ENCODE results near the gene PLA2G4A. TPM values are rescaled to one million over a fixed set of nuclear protein-coding genes. Genes with fewer than 3 reads are reported as not detected.

PLA2G4A gene
- total RNA-seq, 1 experiment from 2014 or later = 0.39 TPM

GRCh38 chr1:186949173-186949572 is 120.4 kb downstream of the PLA2G4A start:
- Histone ChIP-seq H2AK5ac (ENCODE audit: insufficient read length, low read length) (no peak overlapping the region), H4K91ac (ENCODE audit: insufficient read length, low read depth, low read length) (no peak overlapping the region), H3K79me1 (ENCODE audit: insufficient read depth, low read depth, low read length, poor library complexity, severe bottlenecking) (no peaks in the 10 kb centered on the region), H3K27me3 (ENCODE audit: insufficient read depth, low read length) (no peaks in the 10 kb centered on the region), H2BK20ac (ENCODE audit: low read depth, low read length, poor library complexity, severe bottlenecking) (no peak overlapping the region), H3K27ac (ENCODE audit: insufficient read length, low read depth, low read length) (no peak overlapping the region), H2BK5ac (ENCODE audit: insufficient read length, low read length) (no peak overlapping the region), H2BK15ac (ENCODE audit: low read depth, low read length) (no peak overlapping the region), H3K9ac (ENCODE audit: extremely low read depth, insufficient read length, low read length) (no peak overlapping the region), H3K79me2 (ENCODE audit: insufficient read depth, low read length) (no peaks in the 10 kb centered on the region), H4K8ac (replicated peaks; ENCODE audit: insufficient read length, low read depth, low read length) (no peak overlapping the region), H3K23me2 (ENCODE audit: insufficient read length, low read depth, low read length, poor library complexity, severe bottlenecking) (no peaks in the 10 kb centered on the region), H3T11ph (ENCODE audit: low read length) (no peak overlapping the region), H3K14ac (ENCODE audit: insufficient read depth, low read length) (no peak overlapping the region), H4K20me1 (ENCODE audit: control insufficient read depth, insufficient read depth, insufficient read length) (no peaks in the 10 kb centered on the region), H4K5ac (ENCODE audit: insufficient read length, low read depth, low read length) (no peak overlapping the region), H2BK120ac (ENCODE audit: low read depth, low read length, poor library complexity, severe bottlenecking) (no peak overlapping the region), H3K18ac (ENCODE audit: insufficient read length, low read depth, low read length) (no peak overlapping the region), H3K4me1 (ENCODE audit: insufficient read depth, low read length) (no peaks in the 10 kb centered on the region), H3K4me2 (ENCODE audit: insufficient read depth, insufficient read length, low read length) (no peak overlapping the region), H3K9me3 (ENCODE audit: control insufficient read depth, low read depth, low read length) (no peaks in the 10 kb centered on the region), H2AFZ (ENCODE audit: low read length) (no peak overlapping the region), H3K56ac (ENCODE audit: insufficient read length, low read depth, low read length) (no peak overlapping the region), H3K4ac (ENCODE audit: low read depth, low read length) (no peak overlapping the region), H3K23ac (ENCODE audit: insufficient read length, low read depth, low read length) (no peak overlapping the region), H2BK12ac (ENCODE audit: insufficient read length, low read depth, low read length) (no peak overlapping the region)
- no peaks in the 10 kb centered on the region for H3K36me3 Mint-ChIP-seq (ENCODE audit: insufficient read depth in 1 of 3, low read depth in 3 of 3)
- no peak for DNase-seq
- H3K4me1 Mint-ChIP-seq = no peaks in the 10 kb centered on the region
- TF ChIP-seq, protein P1, sequence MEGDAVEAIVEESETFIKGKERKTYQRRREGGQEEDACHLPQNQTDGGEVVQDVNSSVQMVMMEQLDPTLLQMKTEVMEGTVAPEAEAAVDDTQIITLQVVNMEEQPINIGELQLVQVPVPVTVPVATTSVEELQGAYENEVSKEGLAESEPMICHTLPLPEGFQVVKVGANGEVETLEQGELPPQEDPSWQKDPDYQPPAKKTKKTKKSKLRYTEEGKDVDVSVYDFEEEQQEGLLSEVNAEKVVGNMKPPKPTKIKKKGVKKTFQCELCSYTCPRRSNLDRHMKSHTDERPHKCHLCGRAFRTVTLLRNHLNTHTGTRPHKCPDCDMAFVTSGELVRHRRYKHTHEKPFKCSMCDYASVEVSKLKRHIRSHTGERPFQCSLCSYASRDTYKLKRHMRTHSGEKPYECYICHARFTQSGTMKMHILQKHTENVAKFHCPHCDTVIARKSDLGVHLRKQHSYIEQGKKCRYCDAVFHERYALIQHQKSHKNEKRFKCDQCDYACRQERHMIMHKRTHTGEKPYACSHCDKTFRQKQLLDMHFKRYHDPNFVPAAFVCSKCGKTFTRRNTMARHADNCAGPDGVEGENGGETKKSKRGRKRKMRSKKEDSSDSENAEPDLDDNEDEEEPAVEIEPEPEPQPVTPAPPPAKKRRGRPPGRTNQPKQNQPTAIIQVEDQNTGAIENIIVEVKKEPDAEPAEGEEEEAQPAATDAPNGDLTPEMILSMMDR (conservative IDR thresholded peaks at IDR 0.05) = no peak
- H3K27ac Mint-ChIP-seq = no peak overlapping the region
- WGBS (ENCODE audit: extremely low coverage, insufficient read length, low lambda C conversion rate) = no CpG with 5 or more reads among the region's 1 CpG
- H3K4me3 Mint-ChIP-seq = no peak overlapping the region
- no peaks in the 10 kb centered on the region for H3K9me3 Mint-ChIP-seq
- no peaks in the 10 kb centered on the region; the same call in 1 of the 2 replicates for H3K27me3 Mint-ChIP-seq (ENCODE audit: low read depth)
